Hepatic stellate cell (primary cell): ENCODE data around the gene ADAP1.

ENCODE experiments used
- DNase-seq: peaks from one replicate; pipeline ENCODE4 v3.0.0; 2011; ENCODE audit warnings: low spot score

The ADAP1 gene

DNA sequence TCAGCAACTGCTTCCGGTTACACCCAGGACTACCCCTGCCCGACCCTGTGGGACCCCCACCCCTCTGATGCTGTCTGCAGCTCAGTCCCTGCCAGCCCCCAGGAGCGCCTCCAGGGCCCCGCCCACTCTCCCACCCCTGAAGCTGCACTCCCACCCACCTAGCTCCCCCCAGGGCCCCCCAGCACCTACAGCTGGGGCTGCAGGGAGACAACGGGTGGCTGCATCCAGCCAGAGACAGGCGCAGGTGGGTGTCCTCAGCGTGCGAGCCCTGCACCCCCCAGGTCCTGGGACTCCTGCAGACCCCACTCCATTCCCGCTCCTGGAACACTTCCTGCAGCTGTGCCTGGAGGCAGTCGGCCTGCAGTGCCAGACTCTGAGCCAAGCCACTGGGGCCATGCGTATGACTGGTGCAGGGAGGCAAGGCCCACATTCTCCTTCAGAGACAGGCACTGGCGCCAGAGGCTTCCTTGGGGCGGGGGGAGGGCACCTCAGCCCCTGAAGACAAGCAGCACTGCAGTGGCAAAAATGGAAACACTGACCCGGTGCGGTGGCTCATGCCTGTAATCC is 34.6 kb upstream of the ADAP1 start:
- DNase-seq = no peak

DNA sequence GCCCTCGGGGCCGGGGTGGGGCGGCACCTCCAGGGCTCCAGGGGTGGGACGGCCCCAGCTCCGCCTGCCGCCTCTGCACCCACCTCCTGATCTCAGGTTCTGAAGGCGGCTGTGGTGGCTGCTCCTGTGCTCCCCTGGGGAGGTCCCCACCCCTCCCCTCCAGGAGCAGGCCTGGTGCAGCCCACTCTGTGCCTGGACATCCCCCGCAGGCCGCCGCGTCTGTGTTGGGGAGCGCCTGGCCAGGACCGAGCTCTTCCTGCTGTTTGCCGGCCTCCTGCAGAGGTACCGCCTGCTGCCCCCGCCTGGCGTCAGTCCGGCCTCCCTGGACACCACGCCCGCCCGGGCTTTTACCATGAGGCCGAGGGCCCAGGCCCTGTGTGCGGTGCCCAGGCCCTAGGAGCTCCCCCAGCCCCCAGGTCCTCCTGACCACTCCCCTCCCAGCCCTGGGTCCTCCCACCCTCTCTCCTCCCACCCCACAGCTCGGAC is 34.0 kb upstream of the ADAP1 start:
- no peak for DNase-seq

DNA sequence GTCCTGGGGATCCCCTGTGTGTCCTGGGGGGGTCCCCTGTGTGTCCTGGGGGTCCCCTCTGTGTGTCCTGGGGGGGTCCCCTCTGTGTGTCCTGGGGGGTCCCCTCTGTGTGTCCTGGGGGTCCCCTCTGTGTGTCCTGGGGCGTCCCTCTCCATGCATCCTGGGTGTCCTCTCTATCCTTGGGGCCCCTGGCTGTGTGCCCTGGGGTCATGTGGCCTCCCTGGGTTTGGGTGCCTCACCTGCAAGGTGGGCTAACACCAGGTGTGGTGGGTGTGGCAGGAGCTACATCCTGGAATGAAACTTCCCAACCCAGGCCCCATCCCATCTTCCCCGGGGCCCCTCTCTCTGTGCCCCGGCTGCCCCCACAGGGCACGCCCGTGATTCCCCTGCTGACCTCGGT is 33.4 kb upstream of the ADAP1 start:
- DNase-seq = no peak

DNA sequence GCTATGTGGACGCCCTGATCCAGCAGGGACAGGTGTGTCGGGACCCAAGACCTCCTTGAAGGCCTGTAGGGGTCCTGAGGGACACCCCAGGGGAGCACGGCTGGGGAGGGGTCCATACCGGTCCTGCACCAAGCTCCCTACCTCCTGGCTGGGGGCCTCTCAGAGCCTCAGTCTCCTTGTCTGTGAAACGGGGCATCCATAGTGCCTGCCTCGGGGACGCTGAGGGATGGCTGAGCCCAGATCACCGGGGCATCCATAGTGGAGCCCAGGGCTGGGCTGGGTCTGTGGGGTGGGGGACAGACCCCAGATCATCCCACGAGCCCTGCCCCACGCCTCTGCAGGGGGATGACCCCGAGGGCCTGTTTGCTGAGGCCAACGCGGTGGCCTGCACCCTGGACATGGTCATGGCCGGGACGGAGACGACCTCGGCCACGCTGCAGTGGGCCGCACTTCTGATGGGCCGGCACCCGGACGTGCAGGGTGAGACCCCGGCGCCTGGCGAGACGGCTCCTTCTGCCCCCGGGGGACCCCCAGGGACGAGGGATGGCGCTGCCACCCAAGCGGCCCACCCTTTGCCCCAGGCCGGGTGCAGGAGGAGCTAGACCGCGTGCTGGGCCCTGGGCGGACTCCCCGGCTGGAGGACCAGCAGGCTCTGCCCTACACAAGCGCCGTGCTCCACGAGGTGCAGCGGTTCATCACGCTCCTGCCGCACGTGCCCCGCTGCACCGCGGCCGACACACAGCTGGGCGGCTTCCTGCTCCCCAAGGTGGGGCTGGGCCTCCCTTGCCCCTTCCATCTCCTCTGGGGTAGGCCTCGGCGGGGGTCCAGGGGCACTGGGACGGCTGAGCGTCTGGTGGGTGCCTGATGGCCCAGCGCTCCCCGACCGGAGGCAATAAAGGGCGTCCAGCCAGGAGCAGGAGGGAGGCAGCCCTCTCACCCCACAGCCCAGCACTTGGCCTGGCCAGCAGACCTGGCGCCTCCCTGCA is 32.6 kb upstream of the ADAP1 start:
- DNase-seq = no peak

DNA sequence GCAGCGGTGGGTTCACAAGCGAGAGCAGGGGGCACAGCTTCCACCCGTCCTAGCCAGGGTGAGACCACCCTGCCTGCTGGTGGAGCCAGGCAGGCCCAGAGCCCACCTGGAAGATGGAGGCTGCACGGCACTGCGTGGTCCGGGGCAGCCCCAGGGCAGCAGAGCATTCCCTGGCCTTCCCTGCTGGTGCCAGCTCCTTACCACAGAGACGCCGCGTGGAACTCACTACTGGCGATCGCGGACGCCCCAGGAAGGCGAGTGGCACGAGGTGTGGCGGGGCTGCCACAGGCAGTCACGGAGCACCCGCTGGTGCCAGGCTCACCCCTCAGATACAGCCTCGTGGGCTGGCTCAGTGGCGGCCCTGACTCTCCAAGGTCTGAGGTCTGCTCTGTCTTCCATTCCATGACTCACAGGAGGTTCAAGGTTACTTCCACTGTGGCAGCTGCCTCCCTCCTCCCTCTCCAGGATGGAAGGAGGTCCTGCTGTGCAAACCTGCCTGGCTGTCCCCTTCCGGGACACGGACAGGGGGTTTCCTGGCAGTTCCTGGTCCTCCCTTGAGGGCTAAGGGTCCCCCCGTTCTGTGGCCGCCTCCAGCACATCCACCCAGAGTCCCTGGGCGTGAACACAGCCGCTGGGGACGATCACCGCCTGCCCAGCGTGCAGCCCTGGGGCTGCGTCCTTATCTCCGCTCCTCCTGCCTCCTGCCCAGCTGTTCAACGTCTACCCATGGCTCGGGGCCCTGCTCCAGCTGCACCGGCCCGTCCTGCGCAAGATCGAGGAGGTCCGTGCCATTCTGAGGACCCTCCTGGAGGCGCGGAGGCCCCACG is 31.6 kb upstream of the ADAP1 start:
- DNase-seq = peak; percentile 77

DNA sequence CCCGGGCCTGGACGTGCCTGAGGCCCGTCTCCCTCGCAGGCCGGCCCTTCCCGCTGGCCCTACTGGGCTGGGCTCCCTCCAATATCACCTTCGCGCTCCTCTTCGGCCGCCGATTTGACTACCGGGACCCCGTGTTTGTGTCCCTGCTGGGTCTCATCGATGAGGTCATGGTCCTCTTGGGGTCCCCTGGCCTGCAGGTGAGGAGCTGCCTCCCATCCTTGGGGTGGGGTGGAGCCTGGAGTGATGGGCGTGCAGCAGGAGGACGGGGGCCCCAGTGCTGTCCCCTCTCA is 30.6 kb upstream of the ADAP1 start:
- no peak for DNase-seq

DNA sequence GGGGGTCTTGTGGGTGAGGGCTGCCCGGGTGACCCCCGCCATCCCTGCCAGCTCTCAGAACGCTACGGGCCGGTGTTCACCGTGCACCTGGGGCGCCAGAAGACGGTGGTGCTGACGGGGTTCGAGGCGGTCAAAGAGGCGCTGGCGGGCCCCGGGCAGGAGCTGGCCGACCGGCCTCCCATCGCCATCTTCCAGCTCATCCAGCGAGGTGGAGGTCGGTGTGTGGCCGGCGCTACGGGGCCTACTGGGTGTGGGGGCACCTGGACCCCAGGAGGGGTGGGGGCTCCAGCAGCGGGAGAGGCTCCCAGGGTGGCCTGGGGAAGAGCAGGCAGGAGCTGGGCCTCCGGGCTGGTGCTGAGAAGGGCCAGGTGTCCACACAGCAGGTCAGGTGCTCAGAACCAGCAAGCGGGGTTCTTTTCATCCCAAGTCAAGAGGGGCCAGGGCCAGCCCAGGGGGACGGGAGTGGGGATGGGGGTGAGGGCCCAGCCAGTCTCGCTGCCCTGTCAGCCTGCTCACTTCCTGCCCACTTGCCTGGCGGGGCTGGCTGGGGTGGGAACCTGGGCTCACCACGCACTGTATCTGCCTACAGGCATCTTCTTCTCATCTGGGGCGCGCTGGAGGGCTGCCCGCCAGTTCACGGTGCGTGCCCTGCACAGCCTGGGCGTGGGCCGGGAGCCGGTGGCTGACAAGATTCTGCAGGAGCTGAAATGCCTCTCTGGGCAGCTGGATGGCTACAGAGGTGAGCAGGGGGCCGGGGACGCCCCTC is 30.1 kb upstream of the ADAP1 start:
- no peak for DNase-seq

DNA sequence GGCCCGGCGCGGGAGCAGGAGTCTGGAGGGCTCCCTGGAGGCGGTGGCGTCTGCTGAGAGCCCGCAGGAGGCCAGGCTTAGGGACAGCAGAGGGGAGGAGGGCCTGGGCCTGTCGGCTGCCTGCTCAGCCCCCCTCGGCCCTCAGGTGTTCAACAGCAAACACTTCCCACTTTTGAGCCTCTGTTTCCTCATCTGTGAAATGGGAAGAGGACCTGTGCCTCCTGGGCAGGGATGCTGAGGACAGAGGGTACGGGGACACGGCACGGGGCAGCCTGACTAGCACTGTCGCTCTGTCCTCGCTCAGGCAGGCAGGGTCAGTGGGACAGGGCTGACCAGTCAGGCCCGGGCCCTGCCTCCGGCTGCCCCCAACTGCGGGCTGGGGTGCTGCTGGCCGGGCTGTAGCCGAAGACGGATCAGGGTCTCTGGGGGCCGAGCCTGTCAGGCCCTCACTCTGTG is 29.2 kb upstream of the ADAP1 start:
- DNase-seq = no peak

DNA sequence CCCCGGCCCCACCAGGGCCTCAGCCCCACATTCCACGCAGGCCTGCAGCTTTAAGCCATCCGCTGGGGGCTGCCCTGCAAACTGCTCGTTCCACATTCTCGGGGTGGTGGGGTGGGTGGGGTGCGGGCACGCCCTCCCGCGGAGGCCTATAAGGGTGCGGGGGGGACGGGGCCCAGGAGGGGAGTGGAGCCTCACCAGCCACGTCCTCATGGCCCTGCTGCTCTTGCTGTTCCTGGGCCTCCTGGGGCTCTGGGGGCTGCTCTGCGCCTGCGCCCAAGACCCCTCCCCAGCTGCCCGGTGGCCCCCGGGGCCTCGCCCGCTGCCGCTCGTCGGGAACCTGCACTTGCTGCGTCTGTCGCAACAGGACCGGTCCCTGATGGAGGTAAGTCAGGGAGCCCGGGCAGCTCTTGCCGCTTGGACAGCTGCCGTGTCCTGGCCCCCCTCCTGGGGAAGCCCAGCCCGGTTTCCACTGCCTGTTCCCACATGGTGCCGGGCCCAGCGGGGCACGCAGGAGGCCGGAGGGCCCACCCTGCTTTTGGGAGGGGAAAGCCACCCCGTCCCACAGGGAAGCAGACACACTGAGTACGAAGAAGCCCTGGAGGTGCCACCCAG is 28.6 kb upstream of the ADAP1 start, which contains the start of gene CYP2W1:
TSS of gene CYP2W1 (plus strand) at position 178 of the 612 bp plus-strand sequence. CDS start at position 209, 31 bp downstream.
- no peak for DNase-seq

DNA sequence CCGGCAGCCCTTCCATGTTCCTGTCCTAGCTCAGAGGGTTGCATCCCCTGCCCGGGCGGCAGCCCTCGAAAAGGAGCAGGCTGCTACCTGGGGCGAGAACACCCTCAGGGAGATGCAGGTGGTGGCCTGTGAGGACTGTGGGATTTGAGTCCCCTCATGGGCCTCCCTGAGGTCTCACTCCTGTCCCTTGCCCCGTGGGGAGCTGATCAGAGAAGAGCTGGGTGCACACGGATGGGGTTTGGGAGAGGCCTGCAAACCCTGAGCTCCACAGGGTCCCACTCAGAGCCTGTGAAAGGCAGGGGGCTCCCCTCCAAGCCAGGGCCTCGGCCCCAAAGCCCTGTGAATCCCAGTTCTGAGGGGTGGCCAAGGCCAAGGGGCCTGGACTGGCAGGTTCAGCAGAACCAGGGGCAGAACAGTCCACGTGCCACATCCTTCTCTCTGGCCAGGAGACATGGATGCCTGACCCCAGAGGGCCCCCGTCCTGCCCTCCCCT is 28.1 kb upstream of the ADAP1 start:
- DNase-seq = no peak

DNA sequence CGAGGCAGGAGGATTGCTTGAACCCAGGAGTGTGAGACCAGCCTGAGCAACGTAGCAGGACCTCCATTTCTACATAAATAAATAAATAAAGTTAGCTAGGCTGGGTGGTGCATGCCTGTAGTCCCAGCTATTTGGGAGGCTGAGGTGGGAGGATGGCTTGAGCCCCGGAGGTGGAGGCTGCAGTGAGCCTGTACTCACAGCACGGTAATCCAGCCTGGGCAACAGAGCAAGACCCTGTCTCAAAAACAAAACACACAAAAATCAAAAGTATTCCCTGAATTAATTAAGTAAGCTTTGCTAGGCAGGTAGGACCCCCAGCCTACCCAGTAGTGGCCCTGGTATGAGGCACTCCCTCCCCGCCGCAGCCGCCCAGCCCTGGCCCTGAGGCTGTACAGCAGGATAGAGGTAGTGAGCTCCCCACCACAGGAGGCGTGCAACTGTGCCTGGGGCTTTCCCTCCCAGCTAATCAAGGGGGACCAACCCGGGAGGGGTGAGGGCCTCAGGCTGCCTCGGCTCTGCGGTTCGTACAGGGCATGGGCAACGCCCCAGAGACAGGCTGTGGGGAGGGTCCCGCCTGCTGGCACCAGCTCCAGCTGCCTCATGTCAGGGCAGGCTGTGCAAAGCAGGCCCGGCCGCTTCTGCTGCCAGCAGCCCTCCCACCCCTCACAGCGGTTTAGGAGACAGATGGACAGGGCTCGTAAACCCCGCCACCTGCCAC is 27.5 kb upstream of the ADAP1 start:
- DNase-seq = no peak

DNA sequence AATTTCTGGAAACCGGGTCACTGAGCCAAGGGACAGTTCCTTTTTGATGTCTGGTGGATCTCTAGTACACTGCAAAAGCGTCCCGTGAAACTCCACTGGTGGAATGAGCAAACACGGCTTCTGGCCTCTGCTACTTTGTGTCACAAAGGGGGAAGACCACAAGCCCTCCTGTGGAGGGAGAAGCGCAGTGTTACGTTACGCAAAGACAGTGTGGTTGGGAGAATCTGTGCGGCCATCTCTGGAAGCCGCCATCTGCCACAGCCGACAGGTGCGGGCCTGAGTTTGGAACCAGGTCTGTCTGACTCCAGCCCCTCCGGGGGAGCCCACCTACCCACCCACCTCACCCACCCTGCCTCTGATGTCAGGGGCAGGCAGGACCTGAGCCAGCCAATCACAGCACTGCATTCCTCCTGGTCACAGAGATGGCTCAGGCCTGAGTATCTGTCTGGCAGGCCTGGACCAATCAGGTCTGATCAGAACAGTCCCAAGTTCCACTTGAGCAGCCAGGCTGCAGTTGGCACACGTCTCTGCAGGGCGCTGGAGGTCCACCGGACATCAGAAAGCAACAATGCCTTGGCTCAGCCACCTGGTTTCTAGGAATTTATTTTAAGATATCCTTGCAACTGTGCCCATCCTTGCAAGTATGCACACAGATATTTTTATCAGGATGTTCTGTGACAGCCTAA is 25.5 kb upstream of the ADAP1 start:
- peak; percentile 50 for DNase-seq

DNA sequence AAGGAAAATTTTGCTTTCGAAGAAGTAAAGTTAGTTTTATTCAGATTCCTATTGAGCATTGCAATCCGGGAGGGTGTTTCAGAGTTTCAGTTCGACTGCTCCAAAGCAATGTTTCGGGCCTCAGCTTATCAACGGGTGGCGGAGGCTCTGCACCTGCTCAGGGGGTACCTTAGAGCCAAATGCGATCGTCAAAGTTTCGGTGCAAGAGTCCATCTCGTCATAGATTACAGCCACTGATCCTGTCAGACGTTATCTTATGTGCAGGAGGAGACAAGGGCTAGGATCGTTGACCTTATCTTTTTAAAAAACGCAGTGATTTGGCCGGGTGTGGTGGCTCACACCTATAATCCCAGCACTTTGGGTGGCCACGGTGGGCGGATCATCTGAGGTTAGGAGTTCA is 24.7 kb upstream of the ADAP1 start:
- no peak for DNase-seq

DNA sequence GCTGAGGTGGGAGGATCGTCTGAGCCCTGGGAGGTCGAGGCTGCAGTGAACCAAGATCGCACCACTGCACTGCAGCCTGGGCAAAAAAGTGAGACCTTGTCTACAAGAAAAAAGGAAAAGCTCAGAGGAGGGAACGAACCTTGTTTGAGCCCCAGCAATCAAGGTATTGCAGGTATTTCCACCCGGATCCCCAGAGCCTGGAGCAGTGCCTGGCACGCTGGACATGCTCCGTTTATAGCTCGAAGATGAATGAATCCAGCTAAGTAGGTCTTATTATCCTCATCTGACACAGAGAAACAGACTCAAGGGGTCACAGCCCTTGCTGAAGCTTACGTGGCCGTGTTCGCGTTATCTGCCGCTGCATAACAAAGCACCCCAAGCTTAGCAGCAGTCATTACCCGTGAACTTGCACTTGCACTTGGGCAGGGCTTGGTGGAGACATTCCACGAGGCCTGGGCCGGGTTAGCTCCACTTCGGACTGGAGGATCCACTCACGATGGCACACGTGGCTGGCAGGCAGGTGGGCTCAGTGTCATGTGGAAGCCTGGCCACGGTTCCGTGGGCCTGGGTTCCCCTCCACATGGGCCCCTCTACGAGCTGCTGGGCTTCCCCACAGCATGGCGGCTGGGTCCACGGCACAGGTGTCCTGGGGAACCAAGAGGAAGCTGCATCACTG is 24.1 kb upstream of the ADAP1 start:
- DNase-seq = no peak

DNA sequence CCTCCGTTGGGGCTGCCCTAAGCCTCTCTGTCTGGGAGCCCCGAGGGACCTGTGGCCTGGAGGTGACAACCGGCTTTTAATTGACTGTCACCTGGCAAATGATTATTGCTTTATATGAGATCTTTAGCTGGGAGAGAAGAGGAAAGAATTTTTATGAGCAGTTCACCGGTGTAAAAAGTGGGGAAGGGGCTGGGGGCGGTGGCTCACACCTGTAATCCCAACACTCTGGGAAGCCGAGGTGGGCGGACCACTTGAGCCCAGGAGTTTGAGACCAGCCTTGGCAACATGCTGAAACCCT is 23.5 kb upstream of the ADAP1 start:
- DNase-seq = no peak

DNA sequence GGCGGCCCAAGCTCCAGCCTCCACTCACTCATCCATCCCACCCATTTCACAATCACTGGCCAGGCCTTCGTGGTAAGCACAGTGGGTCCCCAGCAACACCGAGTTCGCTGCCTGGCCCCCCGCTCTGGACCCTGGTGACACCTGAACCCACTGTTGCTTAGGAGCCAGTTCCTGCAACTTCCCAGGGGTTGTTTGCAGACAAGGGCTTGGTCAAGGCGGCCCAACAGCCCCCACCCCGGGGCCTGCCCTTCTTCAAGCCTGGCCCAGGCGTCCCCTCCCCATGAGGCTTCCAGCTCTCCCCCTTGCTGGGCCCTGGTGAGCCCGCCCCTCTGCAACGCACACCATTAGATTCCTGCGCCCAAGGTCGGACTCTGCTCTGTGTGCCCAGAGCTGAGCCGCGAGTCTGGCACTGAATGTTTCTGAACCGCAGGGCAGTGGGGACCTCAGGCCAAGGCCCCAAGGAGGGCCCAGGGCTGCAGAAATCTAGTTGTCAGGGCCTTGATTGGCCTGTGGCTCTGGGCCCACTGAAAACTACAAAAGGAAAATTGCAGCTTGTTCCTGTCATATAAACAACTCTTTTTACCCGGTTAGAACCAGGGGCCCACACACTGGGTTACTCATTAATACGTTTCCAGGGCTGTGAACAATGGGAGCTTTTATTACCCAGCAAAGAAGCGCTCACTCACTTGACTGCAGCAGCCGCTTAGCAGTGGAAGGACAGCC is 23.0 kb upstream of the ADAP1 start:
- no peak for DNase-seq

DNA sequence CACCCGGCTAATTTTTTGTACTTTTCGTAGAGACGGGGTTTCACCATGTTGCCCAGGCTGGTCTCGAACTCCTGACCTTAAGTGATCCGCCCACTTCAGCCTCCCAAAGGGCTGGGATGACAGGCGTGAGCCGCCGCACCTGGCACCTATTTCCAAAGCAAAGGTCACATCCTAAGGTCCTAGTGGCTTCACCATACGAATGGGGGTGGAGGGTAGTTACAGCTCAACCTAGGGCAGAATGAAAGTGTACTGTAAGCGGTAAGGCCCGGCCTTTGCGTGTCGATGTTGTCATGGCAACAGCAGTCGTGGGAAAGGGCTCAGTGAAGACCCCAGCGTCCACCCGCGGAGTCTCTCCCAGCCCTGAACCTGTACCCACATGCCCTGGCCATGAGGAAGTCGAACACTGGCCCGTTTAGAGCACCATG is 22.4 kb upstream of the ADAP1 start:
- no peak for DNase-seq

DNA sequence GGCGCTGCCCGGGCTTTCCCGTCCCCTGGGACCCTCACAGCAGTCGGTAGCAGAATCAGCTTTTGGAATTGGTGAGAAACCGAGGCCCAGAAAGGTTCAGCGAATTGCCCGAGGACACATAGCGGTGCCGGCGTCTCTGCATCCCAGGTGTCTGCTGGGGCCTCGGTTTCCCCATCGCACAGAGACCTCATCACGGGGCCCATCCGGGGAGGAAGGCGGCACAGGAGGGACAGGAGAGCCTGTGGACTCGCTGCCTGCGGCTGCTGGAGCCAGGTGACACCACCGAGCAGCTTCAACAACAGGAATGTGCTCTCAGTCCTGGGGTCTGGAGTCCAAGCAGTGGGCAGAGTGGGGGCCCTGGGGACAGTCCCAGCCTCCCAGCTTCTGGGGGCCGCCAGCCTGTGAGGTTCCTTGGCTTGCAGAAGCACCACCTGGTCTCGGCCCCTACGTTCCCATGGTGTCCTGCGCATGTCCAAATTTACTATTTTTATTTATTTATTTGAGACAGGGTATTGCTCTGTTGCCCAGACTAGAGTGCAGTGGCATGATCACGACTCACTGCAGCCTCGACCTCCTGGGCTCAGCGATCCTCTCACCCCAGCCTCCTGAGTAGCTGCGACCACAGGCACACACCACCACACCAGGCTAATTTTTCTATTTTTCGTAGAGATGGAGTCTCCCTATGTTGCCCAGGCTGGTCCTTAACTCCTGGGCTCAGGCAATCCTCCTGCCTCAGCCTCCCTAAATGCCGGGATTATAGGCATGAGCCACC is 21.4 kb upstream of the ADAP1 start:
- no peak for DNase-seq
